T-cell (primary cell): ENCODE data around the gene SEC14L1. TPM values are rescaled to one million over a fixed set of nuclear protein-coding genes. Genes with fewer than 3 reads are reported as not detected.

Experiments used
- ATAC-seq, 4 experiments: fragments of 200-7000 bp in 3 of 4; fragments of 150-1000 bp in 1 of 4; cut with Tn5 transposase; replicated peaks in 1 of 4; 1 replicate in 3 of 4; 2 replicates in 1 of 4; pipeline ENCODE4 v1.10.0; 2021; ENCODE audit warnings: moderate library complexity in 3 of 4, mild to moderate bottlenecking in 2 of 4, moderate number of reproducible peaks in 1 of 4
- CTCF ChIA-PET, 2 donors: fragments of 300-600 bp; sonication (Branson Sonifier 250); formaldehyde crosslinking; loops; one replicate each; lab custom pipeline; 2022; ENCODE audit warnings: antibody characterized with exemption in 2 of 2; lab: Charles Lee
- POLR2A ChIA-PET, 2 donors: fragments of 300-600 bp; sonication (Branson Sonifier 250); formaldehyde crosslinking; loops; one replicate each; lab custom pipeline; 2022; ENCODE audit warnings: antibody characterized with exemption in 2 of 2; lab: Charles Lee
- DNase-seq, 35 experiments: peaks; one replicate each; pipeline versions ENCODE4 v3.0.0 to v3.0.0-alpha.2; 2013 to 2023
- H3K27ac ChIP-seq: one replicate; pipeline ENCODE4 v1.5.1; 2013; ENCODE audit warnings: low read length
- H3K27me3 ChIP-seq, 2 experiments: replicated peaks in 1 of 2; 1 replicate in 1 of 2; 2 replicates in 1 of 2; pipeline versions ENCODE4 v1.6.1 to v1.7.0; 2013; ENCODE audit warnings: low read length in 1 of 2, mixed read lengths in 1 of 2; ENCODE audit not compliant: control insufficient read depth in 2 of 2, insufficient read depth in 2 of 2; ENCODE audit errors: extremely low read depth in 1 of 2
- H3K36me3 ChIP-seq, 2 donors: 1 replicate in 1 of 2; 2 replicates in 1 of 2; pipeline versions ENCODE4 v1.6.1 to v1.7.0; 2013; ENCODE audit warnings: low read length in 1 of 2; ENCODE audit not compliant: control insufficient read depth in 2 of 2, insufficient read depth in 1 of 2; ENCODE audit errors: extremely low read depth in 1 of 2
- H3K4me1 ChIP-seq, 2 experiments: 1 replicate in 1 of 2; 2 replicates in 1 of 2; pipeline versions ENCODE4 v1.6.1 to v1.7.0; 2013; ENCODE audit warnings: low read length in 2 of 2, mixed read lengths in 1 of 2; ENCODE audit not compliant: insufficient read depth in 2 of 2, control insufficient read depth in 1 of 2; ENCODE audit errors: extremely low read depth in 1 of 2
- H3K4me3 ChIP-seq, 2 donors: 1 replicate in 1 of 2; 2 replicates in 1 of 2; pipeline versions ENCODE4 v1.5.1 to v1.7.0; 2013; ENCODE audit warnings: mild to moderate bottlenecking in 2 of 2, low read length in 1 of 2, moderate library complexity in 1 of 2; ENCODE audit not compliant: control insufficient read depth in 1 of 2; ENCODE audit errors: extremely low read depth in 1 of 2
- H3K9me3 ChIP-seq: 2 replicates; pipeline ENCODE4 v1.7.0; 2013
- H3K27ac Mint-ChIP-seq, 2 donors: one replicate each; pipeline ENCODE4 v1.8.0; 2020 to 2021; ENCODE audit warnings: mild to moderate bottlenecking in 2 of 2, mixed read lengths in 2 of 2
- H3K27me3 Mint-ChIP-seq, 2 donors: one replicate each; pipeline ENCODE4 v1.8.0; 2021 to 2022; ENCODE audit warnings: mixed read lengths in 2 of 2
- H3K36me3 Mint-ChIP-seq: one replicate; pipeline ENCODE4 v1.8.0; 2021; ENCODE audit warnings: mixed read lengths
- H3K4me1 Mint-ChIP-seq, 3 donors: one replicate each; pipeline ENCODE4 v1.8.0; 2020 to 2022; ENCODE audit warnings: mixed read lengths in 3 of 3, mild to moderate bottlenecking in 1 of 3
- H3K4me3 Mint-ChIP-seq, 3 donors: one replicate each; pipeline ENCODE4 v1.8.0; 2020 to 2022; ENCODE audit warnings: mild to moderate bottlenecking in 3 of 3, mixed read lengths in 3 of 3, moderate library complexity in 3 of 3
- H3K9me3 Mint-ChIP-seq, 3 donors: one replicate each; pipeline ENCODE4 v1.8.0; 2020 to 2022; ENCODE audit warnings: mixed read lengths in 3 of 3
- WGBS: methylation state at CpG from one replicate; pipeline ENCODE4 v1.1.5; 2013; ENCODE audit warnings: missing lambda C conversion rate; ENCODE audit not compliant: insufficient coverage; 5-methylcytosine and 5-hydroxymethylcytosine counted together
- total RNA-seq, 35 experiments: library from RNA in 6 of 35; stranded (reverse) in 6 of 35; fragments of 120-200 nt in 1 of 35; gene quantifications; one replicate each; pipeline versions ENCODE4 v1.2.1 to v1.2.4 and lab custom pipeline; 2013 to 2026

SEC14L1 gene
- total RNA-seq, 5 donors from 2014 or later (not counting 1 experiment from before 2014, with no cell fraction given): 36.9 to 71.6 (median 46.2) TPM

DNA sequence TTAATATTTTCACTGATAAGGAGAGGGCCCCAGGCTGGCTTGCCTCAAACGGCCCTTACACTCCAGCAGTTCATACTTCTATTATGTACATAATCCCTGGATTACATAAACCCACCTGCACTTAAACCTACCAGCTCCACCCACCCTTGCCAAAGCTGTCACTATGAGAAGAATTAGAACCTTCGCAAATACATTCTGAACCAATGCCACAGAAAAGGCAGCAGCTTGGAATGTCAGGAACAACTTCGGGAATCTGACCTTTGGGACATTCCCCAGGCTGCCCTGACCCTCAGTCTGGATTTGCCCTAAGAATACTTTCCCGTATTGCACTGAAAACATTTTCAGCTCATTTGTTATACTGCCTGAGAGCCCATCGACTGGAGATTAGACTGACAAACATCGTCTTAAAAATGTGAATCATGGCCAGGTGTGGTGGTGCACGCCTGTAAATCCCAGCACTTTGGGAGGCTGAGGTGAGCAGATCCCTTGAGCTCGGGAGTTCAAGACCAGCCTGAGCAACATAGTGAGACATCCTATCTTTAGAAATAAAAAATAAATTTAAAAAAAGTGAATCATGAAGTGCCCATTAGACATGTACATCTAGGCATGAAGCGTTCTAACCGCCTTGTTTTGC lies 21.0 kb upstream of the SEC14L1 start:
- Mint-ChIP-seq H3K4me1 (peaks cover 0 to 6% (median 3%) of the 10 kb centered on the region in 3 donors), H3K27ac (no peak overlapping the region), H3K27me3 (no peaks in the 10 kb centered on the region), H3K9me3 (no peaks in the 10 kb centered on the region), H3K36me3 (no peaks in the 10 kb centered on the region), H3K4me3 (no peak overlapping the region)
- ChIA-PET POLR2A (interaction anchor here in 1 of 2 donors (0.6 kb wide), 1 partner anchor 24 kb away, joined by 5 read pairs; no protein-coding TSS in a partner anchor), CTCF (no interaction called here)
- no peak for ATAC-seq
- 93% methylated on average over 5 of the region's 10 CpGs for WGBS
- Histone ChIP-seq H3K36me3 (no peaks in the 10 kb centered on the region), H3K4me1 (peaks cover 3 to 4% of the 10 kb centered on the region in 2 experiments), H3K4me3 (no peak overlapping the region), H3K27ac (no peak overlapping the region), H3K9me3 (no peaks in the 10 kb centered on the region), H3K27me3 (no peaks in the 10 kb centered on the region)
- DNase-seq: no peak

DNA sequence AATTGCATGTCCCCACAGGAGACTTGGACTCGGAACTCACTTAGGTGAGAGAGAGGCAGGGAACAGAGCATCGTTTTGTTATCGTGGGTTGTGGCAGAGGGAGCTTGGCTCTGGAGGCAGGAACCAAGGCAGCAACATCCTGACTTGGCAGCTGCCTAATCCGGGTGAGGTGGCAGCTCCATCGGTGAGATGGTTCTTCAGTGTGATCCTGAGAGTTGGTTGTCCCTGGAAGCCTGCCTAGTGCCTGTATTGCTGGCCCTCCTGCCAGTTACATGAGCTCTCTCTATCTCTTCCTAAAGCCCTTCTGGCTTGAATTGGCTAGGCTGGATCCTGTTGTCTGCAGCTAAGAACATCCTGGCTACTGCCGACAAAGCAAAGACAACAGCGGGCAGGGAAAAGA lies 19.9 kb upstream of the SEC14L1 start:
- no peaks in the 10 kb centered on the region for H3K27me3 Mint-ChIP-seq
- H3K36me3 Mint-ChIP-seq: no peaks in the 10 kb centered on the region
- DNase-seq (no peak), ATAC-seq (no peak)
- H3K9me3 Mint-ChIP-seq: no peaks in the 10 kb centered on the region
- whole genome bisulfite sequencing: 94% methylated on average over 5 of the region's 7 CpGs
- Histone ChIP-seq H3K36me3 (no peaks in the 10 kb centered on the region), H3K27ac (no peak overlapping the region), H3K27me3 (no peaks in the 10 kb centered on the region), H3K4me3 (no peak overlapping the region), H3K4me1 (peaks cover 3 to 4% of the 10 kb centered on the region in 2 experiments), H3K9me3 (no peaks in the 10 kb centered on the region)
- no peak overlapping the region for H3K27ac Mint-ChIP-seq
- H3K4me1 Mint-ChIP-seq: peaks cover 0 to 6% (median 3%) of the 10 kb centered on the region in 3 donors
- no peak overlapping the region for H3K4me3 Mint-ChIP-seq
- ChIA-PET POLR2A (interaction anchor here in 1 of 2 donors (0.6 kb wide), 1 partner anchor 483 kb away, joined by 3 read pairs; no protein-coding TSS in a partner anchor), CTCF (no interaction called here)

DNA sequence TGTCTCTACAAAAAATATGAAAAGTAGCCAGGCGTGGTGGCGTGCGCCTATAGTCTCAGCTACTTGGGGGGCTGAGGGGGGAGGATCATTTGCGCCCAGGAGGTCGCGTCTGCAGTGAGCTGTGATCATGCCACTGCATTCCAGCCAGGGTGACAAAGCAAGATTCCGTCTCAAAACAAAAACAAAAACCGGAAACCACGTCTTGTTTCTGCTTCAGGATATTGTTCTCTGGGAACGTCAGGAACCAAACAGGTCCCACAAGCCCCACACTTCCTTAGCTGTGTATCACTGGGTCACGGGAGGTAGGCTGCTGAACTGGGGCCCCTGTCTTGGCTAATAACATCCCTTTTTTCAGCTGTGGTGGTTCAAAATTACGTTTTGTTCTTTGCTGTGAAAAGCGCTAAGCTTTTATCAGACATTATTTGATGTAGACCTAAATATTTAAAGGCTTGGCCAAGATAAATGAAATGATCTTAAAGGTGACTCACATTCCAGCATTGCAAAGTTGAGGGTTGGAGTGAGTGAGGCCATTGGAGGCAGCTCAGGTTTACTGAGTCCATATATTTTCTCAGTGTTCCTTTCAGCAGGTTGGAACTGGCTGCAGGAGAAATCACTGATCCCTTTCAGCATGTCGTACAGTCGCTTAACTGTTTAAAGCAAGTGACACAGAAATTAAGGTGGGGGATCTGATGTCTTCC lies 16.4 kb upstream of the SEC14L1 start:
- Histone ChIP-seq H3K4me3 (no peak overlapping the region), H3K9me3 (no peaks in the 10 kb centered on the region), H3K4me1 (peaks cover 6 to 21% of the 10 kb centered on the region in 2 experiments), H3K27ac (no peak overlapping the region), H3K36me3 (no peaks in the 10 kb centered on the region), H3K27me3 (no peaks in the 10 kb centered on the region)
- H3K4me3 Mint-ChIP-seq: no peak overlapping the region
- H3K9me3 Mint-ChIP-seq: no peaks in the 10 kb centered on the region
- WGBS: 62% methylated on average over 10 of the region's 15 CpGs
- ATAC-seq (no peak), DNase-seq (no peak)
- H3K4me1 Mint-ChIP-seq: peaks cover 19 to 25% (median 22%) of the 10 kb centered on the region in 3 donors
- H3K27me3 Mint-ChIP-seq: no peaks in the 10 kb centered on the region
- H3K27ac Mint-ChIP-seq: no peak overlapping the region
- CTCF ChIA-PET: interaction anchor here in 1 of 2 donors (0.7 kb wide), 1 partner anchor 264 kb away, joined by 5 read pairs; no protein-coding TSS in a partner anchor
- H3K36me3 Mint-ChIP-seq: no peaks in the 10 kb centered on the region
- POLR2A ChIA-PET: no interaction called here

GRCh38 chr17:77125432-77125901 lies 15.3 kb upstream of the SEC14L1 start:
- Histone ChIP-seq H3K4me1 (peaks cover 6 to 21% of the 10 kb centered on the region in 2 experiments), H3K36me3 (no peaks in the 10 kb centered on the region), H3K4me3 (no peak overlapping the region), H3K27me3 (no peaks in the 10 kb centered on the region), H3K9me3 (no peaks in the 10 kb centered on the region), H3K27ac (no peak overlapping the region)
- Mint-ChIP-seq H3K36me3 (no peaks in the 10 kb centered on the region), H3K9me3 (no peaks in the 10 kb centered on the region), H3K4me1 (peaks cover 24 to 28% (median 26%) of the 10 kb centered on the region in 3 donors), H3K4me3 (peak overlapping the region in 1 of 3 donors; percentile 45), H3K27me3 (no peaks in the 10 kb centered on the region), H3K27ac (no peak overlapping the region)
- DNase-seq (no peak), ATAC-seq (no peak)
- WGBS: 94% methylated on average over 7 of the region's 8 CpGs
- CTCF ChIA-PET: interaction anchor here in 1 of 2 donors (0.5 kb wide), 1 partner anchor 21 kb away, joined by 6 read pairs; no protein-coding TSS in a partner anchor
- POLR2A ChIA-PET: no interaction called here

DNA sequence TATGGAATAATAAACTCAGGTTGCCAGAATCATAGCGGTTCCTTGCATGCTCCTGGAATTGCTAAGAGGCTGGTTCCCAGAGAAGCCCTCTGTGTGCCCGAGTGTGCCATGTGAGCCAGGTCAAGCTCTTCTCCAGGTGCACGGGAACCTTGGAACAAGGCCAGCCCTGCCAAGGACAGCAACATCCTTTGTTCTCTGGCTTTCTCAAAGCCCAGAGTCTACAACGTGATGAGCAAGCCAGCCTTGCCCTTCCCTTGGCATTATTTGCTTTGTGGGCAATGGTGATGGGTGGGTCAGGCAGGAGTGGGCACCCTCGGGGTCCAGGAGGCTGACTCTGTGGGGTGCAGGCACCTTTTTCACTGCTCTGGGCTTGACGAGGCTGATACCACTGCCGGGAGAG lies 14.2 kb upstream of the SEC14L1 start:
- ChIA-PET POLR2A (no interaction called here), CTCF (no interaction called here)
- Mint-ChIP-seq H3K36me3 (no peaks in the 10 kb centered on the region), H3K27ac (no peak overlapping the region), H3K4me1 (peaks cover 24 to 28% (median 26%) of the 10 kb centered on the region in 3 donors), H3K4me3 (no peak overlapping the region), H3K9me3 (no peaks in the 10 kb centered on the region), H3K27me3 (no peaks in the 10 kb centered on the region)
- Histone ChIP-seq H3K9me3 (no peaks in the 10 kb centered on the region), H3K4me1 (peaks cover 6 to 21% of the 10 kb centered on the region in 2 experiments), H3K27ac (no peak overlapping the region), H3K4me3 (no peak overlapping the region), H3K36me3 (no peaks in the 10 kb centered on the region), H3K27me3 (no peaks in the 10 kb centered on the region)
- DNase-seq (no peak), ATAC-seq (no peak)
- WGBS: 91% methylated on average over 3 of the region's 7 CpGs

GRCh38 chr17:77127735-77128361 lies 12.9 kb upstream of the SEC14L1 start:
- peak; percentile 31 to 95 (median 79) for DNase-seq
- peaks cover 24 to 28% (median 26%) of the 10 kb centered on the region in 3 donors for H3K4me1 Mint-ChIP-seq
- no peaks in the 10 kb centered on the region for H3K36me3 ChIP-seq
- peak overlapping the region; percentile 86 for H3K27ac ChIP-seq
- H3K4me3 ChIP-seq: peak overlapping the region; percentile 33 to 39
- H3K9me3 ChIP-seq: no peaks in the 10 kb centered on the region
- ATAC-seq: peak; percentile 94 to 96 (median 94)
- no peaks in the 10 kb centered on the region for H3K36me3 Mint-ChIP-seq
- ChIA-PET POLR2A (interaction anchor here (0.9 to 1.3 kb wide), 2 partner anchors 12 kb away, joined by 3 to 8 read pairs; partner anchors contain the start of gene SEC14L1 (in 1 of the 2)), CTCF (interaction anchor here in 1 of 2 donors (0.5 to 2.3 kb wide), 5 partner anchors 13 to 286 kb away, joined by 3 to 22 read pairs (median 4); partner anchors contain the start of gene SEC14L1)
- peaks cover 6 to 21% of the 10 kb centered on the region in 2 experiments for H3K4me1 ChIP-seq
- no peaks in the 10 kb centered on the region for H3K27me3 ChIP-seq
- H3K4me3 Mint-ChIP-seq: peak overlapping the region; percentile 71 to 75 (median 72)
- no peaks in the 10 kb centered on the region for H3K27me3 Mint-ChIP-seq
- H3K9me3 Mint-ChIP-seq: no peaks in the 10 kb centered on the region
- 12% methylated on average over 15 of the region's 18 CpGs for WGBS
- H3K27ac Mint-ChIP-seq: peak overlapping the region; percentile 95 to 98
